ENCODE measurements around the gene ILDR2.

GRCh38 chr1:167022384-167022783 lies 47.0 kb upstream of the ILDR2 start:
- no peak for TF ChIP-seq POLR2AphosphoS5 (IDR thresholded peaks at IDR 0.05; ENCODE audit: low read depth, low read length)
- no peak for TF ChIP-seq POLR2A (IDR thresholded peaks at IDR 0.05; ENCODE audit: low read depth, low read length)
- no peak for TF ChIP-seq TAF1 (IDR thresholded peaks at IDR 0.05; ENCODE audit: borderline replicate concordance, low read depth, low read length)
